ENCODE measurements around the gene GRID1. TPM values are rescaled to one million over a fixed set of nuclear protein-coding genes. Genes with fewer than 3 reads are reported as not detected.

Gene GRID1
- total RNA-seq, 1 experiment from 2014 or later = 5.6 TPM

- Histone ChIP-seq H3K9ac (ENCODE audit: low read length) (no peak overlapping the region), H3K36me3 (ENCODE audit: control insufficient read depth in 1 of 2, insufficient read depth in 2 of 2, low read length in 2 of 2) (no peaks in the 10 kb centered on the region), H3K4me3 (replicated peaks in 1 of 2; ENCODE audit: low read depth in 1 of 2, low read length in 2 of 2) (no peak overlapping the region), H3K27ac (ENCODE audit: low read depth, low read length) (no peak overlapping the region), H3K79me2 (ENCODE audit: insufficient read depth, low read length) (no peaks in the 10 kb centered on the region), H2AFZ (ENCODE audit: low read depth, low read length, poor library complexity, severe bottlenecking) (no peak overlapping the region), H3K9me3 (ENCODE audit: control insufficient read depth in 1 of 2, insufficient read depth in 1 of 2, low read depth in 1 of 2, low read length in 2 of 2) (no peaks in the 10 kb centered on the region), H3K27me3 (ENCODE audit: insufficient read depth, low read length) (no peaks in the 10 kb centered on the region), H3K4me1 (ENCODE audit: control insufficient read depth in 1 of 2, insufficient read depth in 2 of 2, low read length in 2 of 2) (peaks cover 14 to 26% of the 10 kb centered on the region in 2 experiments), H4K20me1 (ENCODE audit: insufficient read depth) (no peaks in the 10 kb centered on the region), H3K9me2 (ENCODE audit: insufficient read depth) (no peaks in the 10 kb centered on the region), H3K4me2 (ENCODE audit: low read length) (no peak overlapping the region)
- intact Hi-C loops (cut with micrococcal nuclease) = no loop called here
- ChIA-PET POLR2A (no interaction called here), RAD21 (ENCODE audit: low non-redundant PET in 1 of 2, low total read pairs in 2 of 2, uncharacterized antibody in 2 of 2, unreplicated experiment in 2 of 2) (no interaction called here), CTCF (no interaction called here)
- no TSS peak for BruUV-seq (replicated peaks)
- no peak for TF ChIP-seq YY1 (IDR thresholded peaks at IDR 0.05; ENCODE audit: extremely low read depth, insufficient replicate concordance, low read depth, low read length)
- TF ChIP-seq CBX3 (IDR thresholded peaks at IDR 0.05; ENCODE audit: low read depth) = no peak
- TF ChIP-seq, protein P1, sequence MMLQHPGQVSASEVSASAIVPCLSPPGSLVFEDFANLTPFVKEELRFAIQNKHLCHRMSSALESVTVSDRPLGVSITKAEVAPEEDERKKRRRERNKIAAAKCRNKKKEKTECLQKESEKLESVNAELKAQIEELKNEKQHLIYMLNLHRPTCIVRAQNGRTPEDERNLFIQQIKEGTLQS (IDR thresholded peaks at IDR 0.05) = no peak
- DNase-seq (ENCODE audit: low read depth, low spot score) (no peak), ATAC-seq (no peak)
These were observed 108.1 kb downstream of the GRID1 start for GRCh38 chr10:86258499-86258898.

GRCh38 chr10:86257683-86258082 is 108.9 kb downstream of the GRID1 start:
- DNase-seq (ENCODE audit: low read depth, low spot score) (no peak), ATAC-seq (no peak)
- ChIA-PET RAD21 (ENCODE audit: low non-redundant PET in 1 of 2, low total read pairs in 2 of 2, uncharacterized antibody in 2 of 2, unreplicated experiment in 2 of 2) (no interaction called here), CTCF (no interaction called here), POLR2A (no interaction called here)
- Histone ChIP-seq H3K4me1 (ENCODE audit: control insufficient read depth in 1 of 2, insufficient read depth in 2 of 2, low read length in 2 of 2) (peaks cover 20 to 33% of the 10 kb centered on the region in 2 experiments), H3K9me2 (ENCODE audit: insufficient read depth) (no peaks in the 10 kb centered on the region), H3K27me3 (ENCODE audit: insufficient read depth, low read length) (no peaks in the 10 kb centered on the region), H3K36me3 (ENCODE audit: control insufficient read depth in 1 of 2, insufficient read depth in 2 of 2, low read length in 2 of 2) (no peaks in the 10 kb centered on the region), H4K20me1 (ENCODE audit: insufficient read depth) (no peaks in the 10 kb centered on the region), H3K4me3 (replicated peaks in 1 of 2; ENCODE audit: low read depth in 1 of 2, low read length in 2 of 2) (no peak overlapping the region), H3K9ac (ENCODE audit: low read length) (no peak overlapping the region), H2AFZ (ENCODE audit: low read depth, low read length, poor library complexity, severe bottlenecking) (no peak overlapping the region), H3K79me2 (ENCODE audit: insufficient read depth, low read length) (no peaks in the 10 kb centered on the region), H3K9me3 (ENCODE audit: control insufficient read depth in 1 of 2, insufficient read depth in 1 of 2, low read depth in 1 of 2, low read length in 2 of 2) (no peaks in the 10 kb centered on the region), H3K4me2 (ENCODE audit: low read length) (no peak overlapping the region), H3K27ac (ENCODE audit: low read depth, low read length) (no peak overlapping the region)
- intact Hi-C loops (cut with micrococcal nuclease) = no loop called here
- no TSS peak for BruUV-seq (replicated peaks)
- TF ChIP-seq YY1 (IDR thresholded peaks at IDR 0.05; ENCODE audit: extremely low read depth, insufficient replicate concordance, low read depth, low read length) (no peak), TCF7L2 (IDR thresholded peaks at IDR 0.05; ENCODE audit: borderline replicate concordance, extremely low read depth, insufficient read depth, insufficient read length) (no peak), RAD21 (IDR thresholded peaks at IDR 0.05; ENCODE audit: low read depth) (no peak)
- TF ChIP-seq, protein P1 (IDR thresholded peaks at IDR 0.05) = no peak

Data from HCT116 (cell line).